Activated CD8-positive, alpha-beta memory T cell treated with anti-CD3 and anti-CD28 coated beads for 36 hours (primary cell): ENCODE results near the gene SLC9A3. TPM values are rescaled to one million over a fixed set of nuclear protein-coding genes. Genes with fewer than 3 reads are reported as not detected.
"Not testable (repeated sequence)": the region's sequence is repeated elsewhere in the genome, so short reads cannot be mapped to it uniquely, and the experiment has no call there.

Experiments
- CTCF ChIA-PET: fragments of 350-600 bp; sonication (Branson Sonifier 250); formaldehyde crosslinking; loops from one replicate; lab custom pipeline; 2021; ENCODE audit warnings: antibody characterized with exemption; lab: Charles Lee
- POLR2A ChIA-PET: fragments of 350-600 bp; sonication (Branson Sonifier 250); formaldehyde crosslinking; loops from one replicate; lab custom pipeline; 2021; ENCODE audit warnings: antibody characterized with exemption; lab: Charles Lee
- total RNA-seq, 2 experiments: library from RNA; stranded (reverse); gene quantifications; one replicate each; pipeline ENCODE4 v1.2.3, GENCODE V29; 2021

The SLC9A3 gene
- total RNA-seq, 2 experiments from 2014 or later = 2.2 to 2.6 TPM

DNA sequence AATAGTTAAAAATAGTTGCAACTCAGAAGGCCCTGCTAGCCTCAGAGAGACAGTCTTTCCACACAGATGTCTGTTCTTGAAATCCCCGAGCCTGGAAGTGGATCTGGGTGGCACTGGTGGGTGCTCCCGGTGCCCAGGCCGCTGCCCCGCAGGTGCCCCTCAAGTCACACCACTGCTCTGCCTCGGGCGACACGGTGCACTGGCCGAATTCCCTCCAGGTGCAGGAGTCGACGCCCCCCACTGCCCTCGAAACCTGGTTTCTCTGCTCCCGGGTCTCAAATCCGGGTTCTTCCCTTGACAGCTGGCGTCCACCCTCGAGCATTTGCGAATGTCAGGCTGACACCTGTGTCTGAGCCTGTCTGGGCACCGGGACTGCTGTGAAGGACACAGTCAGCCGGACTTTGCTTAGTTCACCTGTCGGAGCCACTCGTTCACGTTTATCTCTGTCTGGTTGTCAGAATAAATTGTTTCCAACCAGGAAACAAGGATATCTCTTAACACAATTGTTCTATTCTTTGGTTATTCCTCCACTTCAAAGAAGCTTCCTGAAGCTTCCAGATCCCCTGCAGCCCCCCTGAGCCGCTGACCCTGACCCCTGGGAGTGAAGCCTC is 27.1 kb downstream of the SLC9A3 start:
- ChIA-PET POLR2A (no interaction called here), CTCF (no interaction called here)

DNA sequence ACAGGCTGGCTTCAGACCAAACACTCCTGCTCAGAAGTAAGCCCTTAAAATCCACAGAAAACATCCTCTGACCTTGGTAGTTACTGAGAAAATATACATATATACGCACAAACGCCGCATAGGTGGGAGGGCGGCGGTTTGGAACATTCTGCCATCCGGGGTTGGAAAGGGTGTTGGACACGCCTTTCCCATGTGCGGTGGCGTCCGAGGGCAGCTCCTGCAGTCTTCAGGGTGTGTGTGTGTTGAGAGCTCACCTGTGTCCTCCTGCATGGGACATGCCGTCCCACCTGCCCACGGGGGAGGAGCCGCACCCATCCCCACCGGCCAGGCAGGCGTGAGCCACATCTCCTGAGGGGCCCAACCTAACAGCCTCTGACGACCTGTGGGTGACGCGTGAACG is 28.2 kb downstream of the SLC9A3 start:
- ChIA-PET POLR2A (no interaction called here), CTCF (no interaction called here)

DNA sequence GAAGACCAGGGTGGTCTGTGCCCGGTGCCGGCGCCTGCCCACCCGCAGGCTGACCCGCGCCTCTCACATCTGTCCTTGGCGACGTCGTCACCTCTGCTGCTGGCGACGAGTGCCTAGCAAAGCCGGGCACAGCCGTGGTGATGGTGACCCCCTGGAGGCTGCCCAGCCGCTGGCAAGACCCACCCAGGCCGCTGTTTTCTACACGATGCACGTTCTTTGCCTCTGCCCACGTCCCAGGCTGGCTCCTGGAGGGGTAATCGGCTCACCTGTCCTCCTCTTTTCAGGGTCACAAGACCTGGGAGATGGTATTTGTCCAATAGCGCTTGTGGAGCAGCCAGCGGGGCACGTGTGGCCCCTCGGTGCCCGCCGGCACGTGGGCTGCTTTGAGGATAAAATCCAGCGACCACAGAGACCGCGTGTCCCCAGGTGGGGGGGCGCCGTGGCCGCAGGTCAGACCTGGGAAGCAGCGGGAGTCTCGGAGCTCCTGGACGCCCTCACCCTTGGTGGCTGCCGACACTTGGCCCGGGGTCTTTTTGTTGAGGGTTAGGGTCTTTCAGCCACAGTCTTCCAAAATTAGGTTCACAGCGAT is 29.5 kb downstream of the SLC9A3 start:
- CTCF ChIA-PET = no interaction called here

DNA sequence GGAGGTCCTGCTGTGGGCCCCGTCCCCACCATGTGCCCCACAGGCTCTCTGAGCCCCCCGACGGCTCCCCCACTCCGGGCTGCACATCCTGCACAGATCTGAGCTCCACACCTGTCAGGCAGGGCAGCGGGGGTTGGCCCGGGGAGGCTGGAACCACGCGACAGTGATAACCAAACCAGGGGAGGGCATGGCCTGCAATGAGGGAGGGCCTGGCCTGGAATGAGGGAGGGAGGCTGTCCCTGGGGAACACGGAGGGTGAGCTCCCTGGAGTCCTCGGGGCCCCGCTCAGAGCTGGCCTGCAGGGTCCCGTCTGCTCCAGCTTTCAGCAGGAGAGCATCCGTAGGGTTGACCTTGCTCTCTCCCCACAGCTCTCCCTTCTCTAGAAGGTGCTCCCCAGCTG is 30.5 kb downstream of the SLC9A3 start:
- ChIA-PET POLR2A (no interaction called here), CTCF (no interaction called here)

More for the DNA sequence above, 29.5 kb downstream of the SLC9A3 start:
- POLR2A ChIA-PET = no interaction called here

DNA sequence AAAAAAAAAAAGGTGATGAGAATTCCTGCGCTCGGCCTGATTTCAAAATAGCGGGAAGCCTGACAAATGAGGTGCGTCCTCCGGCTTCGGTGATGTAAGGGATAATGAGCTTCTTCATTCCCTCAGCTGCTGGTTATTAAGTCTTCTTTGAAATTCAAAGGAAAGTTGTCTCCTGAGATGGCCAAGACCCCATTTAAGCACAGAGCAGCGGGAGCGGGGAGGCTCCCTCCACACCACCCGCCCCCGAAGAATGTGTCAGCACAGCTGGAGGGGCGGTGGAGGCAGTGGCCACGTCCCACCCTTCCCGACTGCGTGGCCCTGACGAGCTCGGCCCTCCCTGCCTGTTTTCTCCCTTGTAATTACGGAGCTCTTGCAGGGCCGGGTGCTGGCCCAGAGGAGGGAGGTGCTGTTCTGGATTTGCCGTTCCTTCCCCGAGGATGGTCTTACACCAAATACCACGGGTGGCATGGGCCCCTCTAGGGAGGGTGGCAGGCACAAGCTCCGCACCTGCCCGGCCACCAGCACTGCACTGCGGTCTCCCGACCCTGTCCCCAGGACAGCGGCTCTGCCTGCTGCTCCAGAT is 31.0 kb downstream of the SLC9A3 start:
- CTCF ChIA-PET = no interaction called here
- POLR2A ChIA-PET = no interaction called here

DNA sequence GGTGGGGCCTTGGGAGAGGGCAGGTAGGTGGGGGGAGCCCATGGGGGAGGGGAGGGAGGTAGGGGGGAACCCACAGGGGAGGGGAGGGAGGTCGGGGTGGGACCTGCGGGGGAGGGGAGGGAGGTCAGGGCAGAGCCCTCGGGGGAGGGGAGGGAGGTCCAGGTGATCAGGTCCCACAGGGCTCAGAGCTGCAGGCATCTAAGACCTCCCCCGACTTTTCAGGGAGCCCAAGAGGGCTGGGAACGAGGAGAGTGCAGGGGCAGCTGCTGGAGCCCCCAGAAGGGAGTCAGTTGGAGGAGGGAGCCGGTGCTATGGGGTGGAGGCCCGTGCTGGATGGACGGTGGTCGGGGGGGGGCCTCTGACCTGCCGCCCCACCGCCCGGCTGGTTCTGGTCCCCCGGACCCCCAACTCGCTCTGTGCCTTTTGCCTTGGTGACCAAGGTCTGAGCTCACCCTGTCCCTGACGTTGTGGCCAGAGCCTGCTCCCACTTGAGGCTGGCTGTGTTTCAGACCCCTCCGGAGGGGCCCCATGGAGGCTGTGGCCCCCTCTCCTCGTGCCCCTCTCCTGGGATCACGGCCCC is 31.8 kb downstream of the SLC9A3 start:
- ChIA-PET POLR2A (no interaction called here), CTCF (no interaction called here)

DNA sequence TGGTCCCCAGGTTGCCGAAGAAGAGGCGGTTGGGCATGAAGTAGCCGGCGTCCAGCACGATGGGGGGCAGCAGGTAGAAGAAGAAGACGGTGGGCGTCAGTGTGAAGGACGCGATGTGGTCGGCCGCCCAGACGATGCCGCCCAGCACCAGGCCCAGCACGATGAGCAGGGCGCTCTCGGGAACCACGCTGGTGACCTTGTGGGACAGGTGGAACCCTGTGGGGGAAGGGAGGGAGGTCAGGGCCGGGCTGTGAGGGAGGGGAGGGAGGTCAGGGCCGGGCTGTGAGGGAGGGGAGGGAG is 32.4 kb downstream of the SLC9A3 start:
- POLR2A ChIA-PET = no interaction called here
- CTCF ChIA-PET = no interaction called here

DNA sequence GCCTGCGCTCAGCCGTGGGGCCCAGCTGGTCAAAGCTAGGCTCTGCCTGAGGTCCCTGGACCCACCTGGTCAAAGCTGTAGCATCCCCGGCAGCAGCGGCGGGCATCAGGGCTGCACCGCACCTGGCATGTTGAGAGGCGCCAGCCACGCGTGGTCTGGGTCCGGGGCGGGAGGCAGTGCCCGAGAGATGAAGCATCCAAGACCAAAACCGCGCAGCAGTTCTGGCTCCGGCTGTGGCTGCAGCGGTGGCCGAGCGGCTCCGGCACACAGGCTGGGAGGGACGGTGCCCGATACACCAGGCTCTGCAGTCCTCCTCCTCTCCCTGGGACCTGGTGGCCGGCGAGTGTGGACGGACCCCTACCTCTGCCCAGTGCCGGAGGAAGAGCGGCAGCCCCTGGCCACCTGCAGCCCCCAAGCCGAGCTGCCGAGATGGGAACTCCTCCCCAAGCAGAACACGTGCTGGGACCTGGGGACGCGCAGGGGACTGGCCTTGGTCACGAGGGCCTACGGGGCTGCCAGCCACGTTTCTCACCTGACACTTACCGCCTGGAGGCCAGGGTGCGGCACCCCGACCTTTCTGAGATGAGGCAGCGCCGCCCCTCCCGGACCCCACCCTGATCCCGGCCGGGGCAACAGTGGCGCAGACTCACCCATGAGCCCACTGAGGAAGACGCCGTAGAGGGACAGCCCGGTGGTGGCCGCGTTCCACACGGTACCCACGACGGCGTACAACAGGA is 33.0 kb downstream of the SLC9A3 start:
- CTCF ChIA-PET = no interaction called here
- POLR2A ChIA-PET = no interaction called here

DNA sequence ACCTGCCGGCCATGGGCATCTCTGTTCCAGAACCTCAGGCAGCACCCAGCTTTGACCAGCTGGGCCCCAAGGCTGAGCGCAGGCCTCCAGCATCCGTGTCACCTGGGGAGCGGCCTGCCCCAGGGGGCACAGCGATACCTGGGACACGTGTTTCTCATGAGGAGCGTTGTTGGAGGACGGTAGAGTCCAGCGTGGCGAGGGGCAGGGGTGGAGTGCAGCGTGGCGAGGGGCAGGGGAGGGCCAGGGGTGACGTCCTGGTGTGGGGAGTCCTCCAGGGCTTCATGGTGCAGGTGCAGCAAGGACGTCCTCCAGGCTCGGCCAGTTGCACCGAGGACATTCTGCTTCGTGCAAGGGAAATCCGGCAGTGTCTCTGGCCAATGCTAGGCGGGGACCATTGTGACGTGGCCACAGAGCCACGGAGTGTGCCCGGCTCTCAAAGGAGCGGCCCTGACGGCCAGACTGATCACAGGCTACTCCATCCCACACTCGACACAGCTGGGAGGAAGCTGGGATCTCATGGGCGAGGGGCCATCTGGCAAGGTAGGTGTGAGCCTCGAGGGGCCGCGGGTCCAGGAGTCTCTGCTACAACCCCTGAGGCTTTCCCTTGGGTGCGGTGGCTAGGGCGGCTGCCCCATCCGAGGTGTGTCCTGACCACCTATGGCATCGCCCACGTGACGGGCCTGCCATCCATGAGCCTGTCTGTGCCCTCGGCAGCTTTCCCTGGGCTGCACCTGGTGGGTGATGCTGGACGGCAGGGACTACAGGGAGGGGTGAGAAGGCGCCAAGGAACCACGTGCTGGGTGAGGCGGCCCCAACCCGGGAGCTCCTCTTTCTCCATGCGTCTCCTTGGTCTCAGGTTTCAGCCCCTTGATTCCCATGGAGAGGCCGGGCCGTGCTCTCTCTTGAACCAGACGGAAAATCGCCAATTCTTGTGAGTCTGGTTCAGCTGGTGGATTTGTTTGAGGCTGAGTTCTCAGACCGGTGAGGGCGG is 33.8 kb downstream of the SLC9A3 start:
- ChIA-PET POLR2A (no interaction called here), CTCF (no interaction called here)

DNA sequence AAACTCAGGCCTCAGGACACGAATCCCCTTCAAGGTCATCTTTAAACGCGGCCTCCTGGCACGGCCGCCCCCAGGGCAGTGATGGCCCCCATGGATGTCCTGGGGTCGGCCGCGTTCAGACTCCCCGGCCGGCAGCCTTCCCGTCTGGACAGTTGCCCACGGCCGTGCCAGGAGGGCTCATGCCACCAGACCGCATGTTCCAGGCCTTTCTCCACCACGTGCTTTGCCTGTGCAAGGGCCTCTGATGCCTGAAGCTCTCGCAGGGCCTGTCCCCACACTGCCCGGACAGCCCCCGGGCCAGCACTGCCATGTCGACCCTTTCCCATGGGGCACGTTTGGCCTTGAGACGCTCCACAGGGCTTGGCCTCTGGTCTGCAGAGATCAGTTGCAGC is 34.6 kb downstream of the SLC9A3 start:
- POLR2A ChIA-PET = no interaction called here
- CTCF ChIA-PET = no interaction called here

DNA sequence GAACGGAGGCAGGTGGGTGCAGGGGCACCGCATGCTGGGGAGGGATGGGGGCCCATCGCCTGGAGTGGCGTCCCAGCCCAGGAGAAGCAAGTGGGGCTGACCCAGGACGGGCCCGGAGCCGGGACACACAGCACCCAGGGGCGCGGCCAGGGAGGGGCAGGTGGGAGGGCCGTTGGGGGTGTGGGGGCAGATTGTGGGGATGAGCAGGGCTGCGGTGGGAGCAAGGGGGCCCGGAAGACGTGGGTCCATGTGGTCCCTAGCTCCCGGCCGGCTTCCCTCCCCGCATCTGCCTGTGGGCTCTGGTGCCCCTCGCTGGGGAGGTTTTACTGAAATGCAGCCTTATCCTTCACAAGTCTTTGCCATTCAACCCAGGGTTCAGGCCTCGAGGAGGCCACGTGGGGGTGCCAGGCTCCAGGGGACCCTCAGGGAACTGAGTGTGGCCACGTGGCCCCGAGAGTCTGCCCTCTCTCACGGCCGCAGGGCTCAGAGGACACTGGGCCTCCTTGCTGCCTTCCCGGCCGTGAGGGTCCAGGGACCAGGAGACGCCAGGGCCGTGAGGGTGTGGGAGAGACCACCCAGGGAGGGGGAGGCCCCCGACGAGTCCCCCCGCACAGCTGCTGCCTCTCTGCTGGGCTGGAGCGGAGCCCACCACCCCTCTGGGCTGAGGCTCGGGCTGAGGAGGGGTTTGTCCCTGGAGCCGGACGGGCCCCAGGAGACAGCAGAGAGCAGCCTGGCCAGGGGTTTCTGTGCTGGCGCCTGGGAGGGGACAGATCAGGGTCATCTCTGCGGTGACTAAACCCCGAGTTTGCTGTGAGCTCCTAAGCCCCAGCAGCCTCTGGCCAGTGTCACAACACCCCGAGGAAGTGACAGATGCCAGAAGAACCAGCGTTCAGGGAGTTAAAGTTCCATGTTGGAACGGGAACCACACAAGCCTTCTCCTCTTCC is 35.2 kb downstream of the SLC9A3 start:
- ChIA-PET CTCF (no interaction called here), POLR2A (no interaction called here)

DNA sequence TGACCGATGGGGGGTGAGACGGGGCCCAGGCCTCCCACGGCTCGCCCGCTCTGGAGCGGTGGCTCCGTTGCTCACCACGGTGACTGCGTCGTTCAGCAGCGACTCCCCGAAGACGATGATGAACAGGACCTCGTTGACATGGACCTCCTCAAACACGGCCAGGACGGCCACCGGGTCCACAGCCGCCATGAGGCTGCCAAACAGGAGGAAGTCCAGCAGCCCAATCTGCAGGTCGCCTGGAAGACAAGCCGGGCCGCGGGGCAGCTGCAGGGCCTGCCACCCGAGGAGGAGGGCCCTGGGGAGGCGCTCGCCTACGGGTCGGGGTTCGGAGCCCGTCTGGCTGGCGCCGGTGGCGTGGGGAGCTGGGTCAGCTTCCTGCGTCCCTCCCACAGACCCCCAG is 36.0 kb downstream of the SLC9A3 start:
- CTCF ChIA-PET = no interaction called here
- POLR2A ChIA-PET = no interaction called here

DNA sequence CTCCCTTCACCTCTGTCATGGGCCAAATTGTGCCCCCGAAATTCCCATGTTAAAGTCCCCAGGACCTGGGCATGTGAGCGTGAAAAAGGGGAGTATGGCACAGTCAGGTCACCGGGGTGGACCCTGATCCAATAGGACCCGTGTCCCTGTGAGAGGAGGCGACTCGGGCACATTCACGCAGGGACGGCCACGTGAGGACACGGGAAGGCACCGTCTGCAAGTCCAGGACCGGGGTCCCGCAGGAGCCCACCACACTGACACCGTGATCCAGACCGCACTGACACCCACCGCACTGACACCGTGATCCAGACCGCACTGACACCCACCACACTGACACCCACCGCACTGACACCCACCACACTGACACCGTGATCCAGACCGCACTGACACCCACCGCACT is 37.7 kb downstream of the SLC9A3 start:
- CTCF ChIA-PET, POLR2A ChIA-PET: not testable (repeated sequence)

DNA sequence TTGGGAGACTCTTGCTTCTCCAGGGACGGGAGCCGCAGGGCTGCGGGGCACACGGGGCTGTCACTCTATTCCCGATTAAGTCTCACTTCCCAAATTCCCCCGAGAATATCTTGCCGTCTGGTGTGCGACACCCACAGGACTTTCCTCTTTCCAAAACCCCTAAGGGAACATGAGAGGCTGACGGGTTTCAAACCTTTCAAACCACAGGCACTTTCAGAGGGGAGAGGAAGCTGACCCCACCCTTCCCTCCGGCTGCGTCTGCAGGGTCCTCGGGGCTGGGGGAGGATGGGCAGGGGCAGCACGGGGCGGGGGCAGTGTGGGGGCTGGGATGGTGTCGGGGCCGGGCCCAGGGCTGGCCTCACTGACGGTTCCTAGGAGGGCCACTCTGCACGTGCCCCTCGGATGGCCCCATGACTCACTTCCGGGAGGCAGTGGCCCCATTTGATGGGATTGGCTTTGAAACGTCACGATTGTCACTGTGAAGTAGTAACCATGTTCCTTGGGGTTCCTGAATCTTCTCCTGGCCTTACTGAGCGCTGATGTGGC is 38.2 kb downstream of the SLC9A3 start:
- CTCF ChIA-PET = no interaction called here
- POLR2A ChIA-PET = interaction anchor here (1.2 kb wide), 1 partner anchor 14 kb away, joined by 3 read pairs; no protein-coding TSS in a partner anchor

DNA sequence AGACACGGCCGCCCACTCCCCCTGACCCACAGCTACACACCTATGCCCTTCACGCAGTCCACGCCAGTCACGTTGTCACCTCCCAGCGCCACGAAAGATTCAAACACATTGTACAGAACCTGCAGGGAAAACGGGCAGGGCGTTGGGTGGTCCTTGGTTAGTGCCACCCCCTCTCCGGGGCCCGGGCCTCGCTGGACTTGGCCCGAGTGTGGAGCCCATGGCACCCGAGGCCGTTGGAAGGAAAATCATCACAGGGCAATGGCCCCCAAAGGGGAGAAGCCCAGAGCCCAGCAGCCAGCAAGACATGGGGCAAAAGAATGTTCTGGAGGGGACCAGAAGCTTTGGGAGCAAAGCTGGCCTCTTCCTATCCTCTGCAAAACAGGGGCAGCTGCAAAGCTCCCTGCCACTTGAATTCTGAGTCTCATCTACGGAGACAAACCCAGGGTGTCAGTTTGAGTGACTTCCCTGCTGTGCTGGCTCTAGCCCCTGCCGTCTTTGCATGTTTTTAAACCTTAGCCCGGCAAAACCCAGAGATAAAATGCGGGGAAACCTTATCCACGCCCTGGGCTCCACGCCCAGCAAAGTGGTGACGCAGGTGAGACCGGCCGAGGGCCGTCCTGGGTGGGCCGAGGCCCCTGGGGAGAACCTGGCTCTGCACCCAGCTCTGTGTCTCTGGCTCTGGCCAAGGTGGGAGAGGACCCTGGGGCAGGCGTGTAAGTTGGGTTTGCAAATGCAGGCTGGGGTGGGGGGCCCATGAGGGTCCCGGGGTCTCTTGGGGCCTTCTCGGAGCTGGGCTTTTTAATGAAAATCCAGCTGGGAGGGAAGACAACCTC is 38.9 kb downstream of the SLC9A3 start:
- POLR2A ChIA-PET = interaction anchor here (1.2 kb wide), 1 partner anchor 14 kb away, joined by 3 read pairs; no protein-coding TSS in a partner anchor

DNA sequence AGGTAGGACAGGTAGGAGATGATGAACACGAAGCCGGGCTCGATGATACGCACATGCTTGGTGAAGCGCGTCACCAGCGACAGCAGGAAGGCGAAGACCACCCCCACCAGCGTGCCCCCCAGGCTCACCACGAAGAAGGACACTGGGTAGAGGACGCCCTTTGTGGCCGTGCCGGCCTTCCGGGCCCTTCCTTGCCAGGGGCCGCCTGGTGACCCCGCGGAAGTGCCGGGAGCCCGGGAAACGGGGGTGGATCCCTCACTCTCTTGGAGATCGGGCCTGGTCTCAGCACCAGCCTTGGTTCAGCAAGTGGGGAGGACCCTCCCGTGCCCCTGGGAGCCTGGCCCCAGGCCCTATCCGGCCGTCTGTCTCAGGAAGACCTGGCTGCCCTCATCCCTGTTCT is 39.7 kb downstream of the SLC9A3 start:
- POLR2A ChIA-PET = interaction anchor here (1.2 kb wide), 1 partner anchor 13 kb away, joined by 3 read pairs; no protein-coding TSS in a partner anchor

More for the DNA sequence above, 38.9 kb downstream of the SLC9A3 start:
- CTCF ChIA-PET = no interaction called here

More for the DNA sequence above, 39.7 kb downstream of the SLC9A3 start:
- CTCF ChIA-PET = no interaction called here
